K562 (cell line): ENCODE measurements around the gene FAM219B. TPM values are rescaled to one million over a fixed set of nuclear protein-coding genes. Genes with fewer than 3 reads are reported as not detected.

Experiments
- BCL6 ChIP-seq: fragments of 250-450 bp; sonication (Bioruptor Pico); IDR thresholded peaks from 2 replicates; pipeline ENCODE4 v1.4.0; 2020
- BHLHE40 ChIP-seq: IDR thresholded peaks from 2 replicates; pipeline ENCODE4 v1.6.1; 2011; ENCODE audit warnings: low read length, improper control_type of control experiment
- BMI1 ChIP-seq: fragments of 150-350 bp; IDR thresholded peaks from 2 replicates; pipeline ENCODE4 v1.6.1; 2014; ENCODE audit warnings: low read length
- CBFA2T2 ChIP-seq: fragments of 450-650 bp; conservative IDR thresholded peaks from 2 replicates; pipeline ENCODE4 v1.6.1; 2017; ENCODE audit warnings: mild to moderate bottlenecking
- CTBP1 ChIP-seq: fragments of 450-650 bp; IDR thresholded peaks from 2 replicates; pipeline ENCODE4 v1.6.1; 2016; ENCODE audit warnings: borderline replicate concordance
- DLX4 ChIP-seq: fragments of 250-450 bp; sonication (Bioruptor Pico); IDR thresholded peaks from 2 replicates; pipeline ENCODE4 v1.6.1; 2021; ENCODE audit warnings: mild to moderate bottlenecking
- DPF2 ChIP-seq: fragments of 450-650 bp; IDR thresholded peaks from 2 replicates; pipeline ENCODE4 v1.6.1; 2016
- E2F4 ChIP-seq: sonication (generic); formaldehyde crosslinking; IDR thresholded peaks from 2 replicates; pipeline ENCODE4 v1.8.0; 2022; ENCODE audit warnings: mild to moderate bottlenecking, low read depth, missing genetic modification reagents
- ELF4 ChIP-seq: fragments of 450-650 bp; formaldehyde crosslinking; IDR thresholded peaks from 2 replicates; pipeline ENCODE4 v1.4.0; 2022; ENCODE audit warnings: missing genetic modification characterization
- EZH2 ChIP-seq: IDR thresholded peaks from 2 replicates; pipeline ENCODE4 v1.6.1; 2012; ENCODE audit warnings: low read depth, mild to moderate bottlenecking, inconsistent platforms, low read length, borderline replicate concordance
- GABPA ChIP-seq: fragments of 200-800 bp; sonication (Bioruptor generic); conservative IDR thresholded peaks from 2 replicates; pipeline ENCODE4 v1.6.1; 2016; ENCODE audit warnings: low read depth, missing genetic modification characterization, missing compliant biosample characterization
- HMG20B ChIP-seq: fragments of 250-450 bp; sonication (Bioruptor Pico); IDR thresholded peaks from 2 replicates; pipeline ENCODE4 v1.5.0; 2021; ENCODE audit warnings: mild to moderate bottlenecking
- HNRNPH1 ChIP-seq: fragments of 200-400 bp; formaldehyde crosslinking; optimal IDR thresholded peaks from 2 replicates; pipeline ENCODE3; 2017; ENCODE audit warnings: low read depth, mild to moderate bottlenecking, low read length, moderate library complexity
- KDM1A ChIP-seq, 2 experiments: fragments of 450-650 bp; IDR thresholded peaks; 2 replicates each; pipeline ENCODE4 v1.6.1; 2016; ENCODE audit warnings: mild to moderate bottlenecking in 2 of 2
- KDM2B ChIP-seq: fragments of 250-450 bp; sonication (Bioruptor Pico); IDR thresholded peaks from 2 replicates; pipeline ENCODE4 v1.8.0; 2021; ENCODE audit warnings: mild to moderate bottlenecking, moderate library complexity
- L3MBTL2 ChIP-seq: fragments of 450-650 bp; IDR thresholded peaks from 2 replicates; pipeline ENCODE4 v1.6.1; 2016; ENCODE audit warnings: mild to moderate bottlenecking, moderate library complexity
- MNT ChIP-seq, 2 experiments: fragments of 450-650 bp; conservative IDR thresholded peaks; 2 replicates each; pipeline ENCODE4 v1.6.1; 2017; ENCODE audit warnings: mild to moderate bottlenecking in 2 of 2, moderate library complexity in 2 of 2
- NCOA2 ChIP-seq, 2 experiments: fragments of 450-650 bp; IDR thresholded peaks; 2 replicates each; pipeline ENCODE4 v1.6.1; 2018; ENCODE audit warnings: mild to moderate bottlenecking in 2 of 2, moderate library complexity in 1 of 2; ENCODE audit not compliant: partially characterized antibody in 2 of 2
- NFRKB ChIP-seq: fragments of 450-650 bp; IDR thresholded peaks from 2 replicates; pipeline ENCODE4 v1.6.1; 2016; ENCODE audit warnings: low read depth
- OTX1 ChIP-seq: fragments of 450-650 bp; formaldehyde crosslinking; IDR thresholded peaks from 2 replicates; pipeline ENCODE4 v1.4.0; 2022; ENCODE audit warnings: mild to moderate bottlenecking
- PHTF2 ChIP-seq: fragments of 250-450 bp; sonication (Bioruptor Pico); IDR thresholded peaks from 2 replicates; pipeline ENCODE4 v1.5.0; 2021; ENCODE audit warnings: mild to moderate bottlenecking
- POLR3A ChIP-seq: IDR thresholded peaks from 2 replicates; pipeline ENCODE4 v1.6.1; 2011; ENCODE audit warnings: borderline replicate concordance, mild to moderate bottlenecking, moderate library complexity; ENCODE audit not compliant: insufficient read length, insufficient read depth; ENCODE audit errors: extremely low read depth
- POLR3G ChIP-seq: IDR thresholded peaks from 2 replicates; pipeline ENCODE4 v1.6.1; 2011; ENCODE audit not compliant: insufficient read length, insufficient replicate concordance; ENCODE audit errors: extremely low read depth
- TAF15 ChIP-seq: fragments of 200-400 bp; formaldehyde crosslinking; IDR thresholded peaks from 2 replicates; pipeline ENCODE4 v1.6.1; 2017; ENCODE audit warnings: mild to moderate bottlenecking, low read depth, low read length, moderate library complexity
- ZNF140 ChIP-seq: fragments of 250-450 bp; sonication (Bioruptor Pico); IDR thresholded peaks from 2 replicates; pipeline ENCODE4 v1.8.0; 2021; ENCODE audit warnings: moderate library complexity, mild to moderate bottlenecking, inconsistent platforms
- ZNF175 ChIP-seq: fragments of 200-800 bp; sonication (Bioruptor generic); IDR thresholded peaks from 2 replicates; pipeline ENCODE4 v1.6.1; 2016; ENCODE audit warnings: low read depth, mild to moderate bottlenecking, missing genetic modification characterization, missing compliant biosample characterization
- ZNF316 ChIP-seq: fragments of 450-650 bp; IDR thresholded peaks from 2 replicates; pipeline ENCODE4 v1.6.1; 2016
- ZNF431 ChIP-seq: sonication (generic); formaldehyde crosslinking; IDR thresholded peaks from 2 replicates; pipeline ENCODE4 v1.8.0; 2022; ENCODE audit warnings: mild to moderate bottlenecking, missing genetic modification reagents
- polyA plus RNA-seq, 8 experiments: library from polyadenylated mRNA; depleted of rRNA in 4 of 8; stranded (reverse) in 5 of 8; unstranded in 3 of 8; fragments of >200 nt; fragmentation: Nextera tagmentation in 2 of 8; fragmentation: Illumina TruSeq in 1 of 8; extraction: Ambion mirVana in 2 of 8; extraction: Trizol in 1 of 8; gene quantifications; 2 replicates each; pipeline versions ENCODE4 v1.2.1 to v1.2.3, GENCODE V29; 2011 to 2014; ENCODE audit warnings: inconsistent platforms in 1 of 8, missing spikeins in 1 of 8
- total RNA-seq, 7 experiments: library from RNA; depleted of rRNA in 6 of 7; stranded (reverse); fragments of >200 nt in 6 of 7; fragmentation: Illumina TruSeq in 2 of 7; extraction: Trizol in 2 of 7; gene quantifications; 2 replicates each; pipeline versions ENCODE4 v1.2.1 to v1.2.3, GENCODE V29; 2011 to 2021; ENCODE audit warnings: low replicate concordance in 1 of 7

FAM219B gene
- total and polyA plus RNA-seq, 9 of the 15 experiments (the other 6 are each of a cell fraction or from before 2014, with no cell fraction given) = 6.8 to 50.4 (median 29.4) TPM

GRCh38 chr15:74955796-74956647 is 49.4 kb upstream of the FAM219B start (continued):
- TF ChIP-seq ZNF175 (CRISPR knock-in tag) = no peak
- peak; percentile 98 for TF ChIP-seq ZNF431 (CRISPR knock-in tag)
- peak; percentile 100 for TF ChIP-seq L3MBTL2
- TF ChIP-seq GABPA (tag) = 0 out of 2 replicates have a peak, but pooled peaks have one; percentile 23
- TF ChIP-seq EZH2 = no peak
- no peak for TF ChIP-seq DPF2
- TF ChIP-seq E2F4 (CRISPR knock-in tag) = peak; percentile 91
- peak; percentile 36 for TF ChIP-seq CBFA2T2
- TF ChIP-seq PHTF2 = no peak
- no peak for TF ChIP-seq OTX1 (CRISPR knock-in tag)
- TF ChIP-seq NCOA2 (IDR thresholded peaks at IDR 0.05; ENCODE audit: partially characterized antibody in 2 of 2) = no peak
- TF ChIP-seq HNRNPH1 = no peak
- TF ChIP-seq POLR3G = no peak
- TF ChIP-seq BHLHE40 = peak; percentile 99
- no peak for TF ChIP-seq POLR3A
- no peak for TF ChIP-seq DLX4
- peak in 1 of 2 experiments; percentile 39; a peak in 1 of 4 replicates for TF ChIP-seq KDM1A (IDR thresholded peaks at IDR 0.05)
- no peak for TF ChIP-seq TAF15
- no peak for TF ChIP-seq BCL6
- no peak for TF ChIP-seq ZNF316
- TF ChIP-seq KDM2B = peak; percentile 96
- no peak for TF ChIP-seq ZNF140 (CRISPR knock-in tag)
- TF ChIP-seq MNT (conservative IDR thresholded peaks at IDR 0.05) = peak; percentile 82 to 92
- TF ChIP-seq BMI1 = no peak
- no peak for TF ChIP-seq ELF4
- no peak for TF ChIP-seq NFRKB
- TF ChIP-seq CTBP1 = peak; percentile 92
- no peak for TF ChIP-seq HMG20B
